Raji (cell line): Measurements from ENCODE around the gene MYBL2.

Experiments used
- POLR2A ChIP-seq: IDR thresholded peaks from 2 replicates; pipeline ENCODE4 v1.6.1; 2011; ENCODE audit warnings: low read depth, low read length, control low read depth; ENCODE audit not compliant: insufficient read depth

Gene MYBL2

GRCh38 chr20:43727980-43728590 is 61.2 kb downstream of the MYBL2 start:
- TF ChIP-seq POLR2A, result no peak

GRCh38 chr20:43728686-43729255 is 61.9 kb downstream of the MYBL2 start:
- no peak for TF ChIP-seq POLR2A

- TF ChIP-seq POLR2A, result no peak
These were observed 64.6 kb downstream of the MYBL2 start for GRCh38 chr20:43731469-43731868.

- no peak for TF ChIP-seq POLR2A
These were observed 65.0 kb downstream of the MYBL2 start for GRCh38 chr20:43731927-43732326.

- TF ChIP-seq POLR2A, result no peak
These were observed 69.8 kb downstream of the MYBL2 start for GRCh38 chr20:43736588-43737158.

GRCh38 chr20:43737925-43738324 is 71.0 kb downstream of the MYBL2 start:
- no peak for TF ChIP-seq POLR2A

- no peak for TF ChIP-seq POLR2A
These were observed 72.3 kb downstream of the MYBL2 start for GRCh38 chr20:43739148-43739749.

GRCh38 chr20:43740642-43741041 is 73.7 kb downstream of the MYBL2 start:
- no peak for TF ChIP-seq POLR2A

GRCh38 chr20:43744151-43744611 is 77.3 kb downstream of the MYBL2 start:
- no peak for TF ChIP-seq POLR2A

GRCh38 chr20:43744966-43745730 is 78.2 kb downstream of the MYBL2 start:
- TF ChIP-seq POLR2A, result no peak

GRCh38 chr20:43746344-43747137 is 79.6 kb downstream of the MYBL2 start:
- no peak for TF ChIP-seq POLR2A

- no peak for TF ChIP-seq POLR2A
These were observed 81.4 kb downstream of the MYBL2 start for GRCh38 chr20:43748274-43748673.

GRCh38 chr20:43749734-43750294 is 82.9 kb downstream of the MYBL2 start:
- TF ChIP-seq POLR2A, result no peak

GRCh38 chr20:43750774-43751166 is 83.9 kb downstream of the MYBL2 start:
- TF ChIP-seq POLR2A, result no peak
